NCI-H128 (cell line): ENCODE results near the gene LRMDA.

ENCODE experiments used
- DNase-seq: peaks from one replicate; lab custom pipeline; 2025; ENCODE audit not compliant: unreplicated experiment; lab: John Stamatoyannopoulos, UW

LRMDA gene

DNA sequence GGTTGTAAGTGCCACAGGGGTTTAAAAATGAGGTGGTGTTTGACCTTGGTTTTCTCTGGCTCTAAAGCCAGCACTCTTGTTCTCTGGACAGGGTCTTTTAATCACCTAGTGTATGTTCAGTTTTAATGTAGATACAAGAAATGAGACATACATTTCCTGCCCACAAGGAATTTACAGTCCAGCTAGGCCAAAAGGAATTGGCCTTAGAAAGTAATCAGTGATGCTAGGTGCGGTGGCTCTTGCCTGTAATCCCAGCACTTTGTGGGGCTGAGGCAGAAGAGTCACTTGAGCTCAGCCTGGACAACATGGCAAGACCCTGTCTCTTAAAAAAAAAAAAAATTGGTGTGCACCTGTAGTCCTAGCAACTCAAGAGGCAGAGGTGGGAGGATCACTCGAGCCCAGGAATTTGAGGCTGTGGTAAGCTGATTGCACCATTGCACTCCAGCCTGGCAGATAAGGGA lies 100.2 kb downstream of the LRMDA start:
- DNase-seq = no peak

GRCh38 chr10:75532253-75532924 lies 101.0 kb downstream of the LRMDA start:
- no peak for DNase-seq

- no peak for DNase-seq
Measured at GRCh38 chr10:75538144-75538543, 106.7 kb downstream of the LRMDA start.

DNA sequence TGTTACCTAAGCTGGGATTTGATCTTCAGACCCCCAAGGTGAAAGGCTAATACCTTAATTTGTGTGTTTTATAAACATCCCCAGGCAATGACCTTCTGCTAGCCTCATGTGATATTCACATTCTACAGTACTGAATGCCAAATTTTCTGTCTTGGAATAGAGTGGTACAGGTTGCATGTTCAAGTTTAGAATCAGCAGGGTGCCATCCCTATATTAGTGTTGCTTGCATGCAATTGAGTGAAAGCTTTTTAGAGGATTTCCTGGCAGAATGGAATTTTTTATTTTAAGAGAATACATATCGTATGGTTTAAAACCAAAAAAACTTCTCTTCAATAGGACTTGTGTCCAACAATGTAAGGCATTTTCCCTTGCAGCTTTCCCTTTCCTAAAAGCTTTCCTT lies 107.3 kb downstream of the LRMDA start:
- DNase-seq = no peak

DNA sequence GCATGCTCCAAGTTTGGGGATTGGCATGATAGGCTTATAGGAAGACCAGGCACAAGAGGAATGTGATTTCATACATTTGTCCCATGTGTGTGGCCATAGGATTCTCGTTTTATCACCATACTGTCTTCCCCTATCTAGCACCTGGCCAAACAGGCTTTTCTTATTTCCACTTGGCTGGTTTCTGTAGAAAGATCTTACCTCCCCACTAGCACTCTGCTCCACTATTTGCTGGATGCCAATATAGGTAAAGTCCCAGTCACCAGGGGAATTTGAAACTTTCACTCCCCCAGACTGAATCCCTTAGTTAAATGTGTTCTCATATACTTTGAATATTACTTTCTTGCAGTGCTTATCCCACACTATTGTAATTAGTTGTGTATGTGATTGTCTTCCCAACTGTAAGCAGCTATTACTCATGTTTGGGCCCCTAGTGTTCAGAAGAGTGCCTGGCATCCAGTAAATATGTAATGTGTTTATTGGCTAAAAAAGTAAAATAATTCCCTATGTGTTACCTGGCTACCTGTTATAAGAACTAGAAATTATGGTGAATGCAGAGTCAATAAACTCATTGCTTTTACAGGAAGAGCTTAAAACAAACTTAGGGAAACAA lies 109.0 kb downstream of the LRMDA start:
- no peak for DNase-seq

- DNase-seq = no peak
Measured at GRCh38 chr10:75540981-75541380, 109.6 kb downstream of the LRMDA start.

GRCh38 chr10:75541411-75541810 lies 110.0 kb downstream of the LRMDA start:
- DNase-seq = no peak

GRCh38 chr10:75542084-75542483 lies 110.7 kb downstream of the LRMDA start:
- DNase-seq = no peak

DNA sequence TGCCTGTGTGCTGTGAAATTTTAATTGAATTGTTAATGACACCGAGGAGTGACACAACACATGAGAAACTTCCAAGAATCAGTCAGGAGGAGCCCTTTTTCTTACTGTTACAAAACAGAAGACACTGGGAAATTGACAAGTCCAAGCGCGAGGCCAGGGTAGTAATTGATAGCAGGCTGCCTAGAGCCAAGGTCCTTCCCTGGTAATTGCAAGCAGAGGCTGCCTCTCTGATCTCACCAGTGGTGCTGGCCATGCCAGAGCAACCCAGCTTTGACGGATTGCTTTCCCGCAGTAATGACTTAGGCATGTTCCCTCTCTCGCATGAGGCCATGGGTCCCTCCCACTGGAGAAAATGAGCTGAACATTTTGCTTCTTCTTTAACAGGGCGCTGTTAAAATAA lies 111.5 kb downstream of the LRMDA start:
- DNase-seq = no peak

- no peak for DNase-seq
Measured at GRCh38 chr10:75544386-75544785, 113.0 kb downstream of the LRMDA start.

- DNase-seq = no peak
Measured at GRCh38 chr10:75544993-75545706, 113.7 kb downstream of the LRMDA start.

DNA sequence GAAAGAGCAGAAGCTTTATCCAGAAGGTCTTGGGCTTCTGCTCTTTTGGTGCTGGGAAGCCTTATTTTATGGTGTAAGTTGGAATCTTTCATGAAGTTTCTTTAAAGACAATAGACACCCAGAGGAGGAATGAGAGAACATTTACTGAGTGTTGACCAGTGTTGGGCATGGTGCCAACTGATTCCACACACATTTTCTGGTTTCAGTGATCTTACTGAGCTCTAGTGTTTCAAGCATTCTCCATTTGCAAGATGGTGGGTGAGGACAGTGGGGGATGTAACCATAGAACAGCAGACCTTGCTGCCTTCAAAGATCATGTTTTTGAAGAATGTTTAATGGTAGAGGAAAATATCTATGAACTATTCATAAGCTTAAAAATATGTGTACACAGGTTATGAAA lies 114.6 kb downstream of the LRMDA start:
- no peak for DNase-seq

- DNase-seq = no peak
Measured at GRCh38 chr10:75547391-75548298, 116.2 kb downstream of the LRMDA start.

DNA sequence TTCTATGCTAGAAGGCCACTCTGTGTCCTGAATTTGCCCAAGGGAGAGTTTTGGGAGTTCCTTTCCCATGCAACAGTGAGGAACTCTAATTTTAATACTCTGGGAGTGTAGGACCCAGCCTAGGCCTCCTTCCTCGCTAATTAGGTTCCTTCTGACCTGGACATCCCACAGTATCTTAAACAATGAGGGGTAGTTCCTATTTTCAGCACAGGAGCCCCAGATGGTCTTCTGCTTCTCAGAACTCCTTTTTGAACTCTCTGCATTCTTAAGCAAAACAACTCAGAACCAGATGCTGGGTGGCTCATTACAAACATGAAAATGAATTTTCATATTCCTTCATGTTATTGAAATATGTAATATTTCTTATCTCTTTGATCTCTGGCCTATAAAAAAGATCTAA lies 116.9 kb downstream of the LRMDA start:
- no peak for DNase-seq

DNA sequence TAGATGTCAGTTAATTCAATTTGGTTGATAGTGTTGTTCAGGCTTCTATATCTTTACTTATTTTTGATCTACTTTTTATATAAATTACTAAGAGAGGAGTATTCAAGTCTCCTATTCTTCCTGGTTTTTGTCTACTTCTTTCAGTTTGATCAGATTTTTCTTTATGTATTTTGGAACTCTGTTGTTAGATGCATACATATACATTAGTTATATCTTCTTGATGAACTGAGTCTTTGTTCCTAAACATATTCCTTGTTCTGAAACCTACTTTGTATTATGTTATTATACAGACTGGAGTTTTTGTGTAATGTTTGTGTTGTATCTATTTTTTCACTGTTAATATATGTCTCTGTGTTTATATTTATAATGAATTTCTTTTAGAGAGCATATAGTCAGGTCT lies 118.8 kb downstream of the LRMDA start:
- no peak for DNase-seq

DNA sequence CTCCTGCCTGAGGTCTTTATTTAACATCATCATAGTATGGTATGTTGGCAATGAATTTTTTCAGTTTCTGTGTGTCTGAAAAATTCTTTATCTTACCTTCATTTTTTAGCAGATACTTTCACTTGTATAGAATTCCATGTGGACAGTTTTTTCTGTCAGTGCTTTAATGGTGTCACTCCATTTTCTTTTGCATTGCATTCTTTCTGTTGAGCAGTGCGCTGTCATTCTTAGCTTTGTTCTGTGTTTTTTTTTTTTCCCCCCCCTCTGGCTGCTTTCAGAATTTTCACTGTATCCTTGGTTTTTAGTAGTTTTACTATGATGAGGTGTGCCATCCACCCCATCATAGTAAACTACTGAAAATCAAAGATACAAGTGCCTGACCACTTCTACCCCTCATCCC lies 120.7 kb downstream of the LRMDA start:
- no peak for DNase-seq

DNA sequence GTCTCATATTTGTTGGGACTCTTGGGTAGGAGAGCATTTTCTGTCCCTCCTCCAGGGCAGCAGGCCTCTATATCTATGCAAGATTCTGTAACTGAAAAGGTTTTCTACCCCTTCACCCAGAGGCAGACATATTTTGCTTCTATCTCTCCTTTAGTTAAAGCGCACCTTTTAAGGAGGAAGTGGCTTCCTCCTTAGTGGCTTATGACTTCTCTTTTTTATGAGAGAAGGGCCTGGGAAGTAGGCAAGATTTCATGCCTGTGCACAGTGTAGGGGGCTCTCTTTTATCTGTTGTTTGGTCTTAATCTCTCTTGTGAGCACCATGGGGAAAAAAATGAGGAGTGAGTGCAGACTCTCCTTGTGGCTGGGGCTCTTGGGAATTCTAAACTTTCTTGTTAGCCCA lies 122.1 kb downstream of the LRMDA start:
- no peak for DNase-seq

DNA sequence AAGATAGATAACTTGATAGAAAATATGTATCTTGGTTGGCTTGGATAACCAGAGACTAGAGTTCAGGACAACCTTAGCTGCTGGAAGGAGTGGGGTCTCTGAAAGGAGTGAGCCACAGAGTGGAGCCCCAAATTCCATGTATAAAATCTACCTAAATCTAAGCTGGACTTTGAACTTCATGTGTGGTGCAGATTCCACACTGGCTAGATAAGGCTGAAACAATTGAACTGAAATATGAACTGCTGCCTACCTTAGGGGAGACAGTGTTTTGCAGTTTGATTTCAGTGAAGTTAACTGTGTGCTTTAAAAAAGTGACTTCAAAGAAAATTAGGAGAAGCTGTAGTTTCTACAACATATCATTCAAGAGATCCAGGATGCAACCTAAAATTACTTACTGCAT lies 123.9 kb downstream of the LRMDA start:
- DNase-seq = no peak

DNA sequence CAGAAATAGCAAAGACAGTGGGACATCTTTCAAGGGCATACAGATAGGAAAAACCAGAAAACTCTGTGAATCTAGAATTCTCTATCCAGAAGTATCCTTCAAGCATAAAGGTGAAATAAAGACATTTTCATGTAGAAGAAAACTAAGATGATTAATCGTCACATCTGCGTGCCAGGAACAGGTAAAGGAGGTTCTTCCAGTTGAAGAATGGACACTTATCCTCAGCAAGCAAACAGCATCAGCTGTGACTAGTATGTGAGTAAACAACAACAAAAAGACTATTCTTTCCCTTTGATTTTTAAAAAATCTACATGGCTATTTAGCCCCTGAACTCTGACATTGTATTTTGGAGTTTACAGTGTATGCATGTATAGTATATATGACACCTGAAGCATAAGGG lies 124.9 kb downstream of the LRMDA start:
- DNase-seq = no peak

DNA sequence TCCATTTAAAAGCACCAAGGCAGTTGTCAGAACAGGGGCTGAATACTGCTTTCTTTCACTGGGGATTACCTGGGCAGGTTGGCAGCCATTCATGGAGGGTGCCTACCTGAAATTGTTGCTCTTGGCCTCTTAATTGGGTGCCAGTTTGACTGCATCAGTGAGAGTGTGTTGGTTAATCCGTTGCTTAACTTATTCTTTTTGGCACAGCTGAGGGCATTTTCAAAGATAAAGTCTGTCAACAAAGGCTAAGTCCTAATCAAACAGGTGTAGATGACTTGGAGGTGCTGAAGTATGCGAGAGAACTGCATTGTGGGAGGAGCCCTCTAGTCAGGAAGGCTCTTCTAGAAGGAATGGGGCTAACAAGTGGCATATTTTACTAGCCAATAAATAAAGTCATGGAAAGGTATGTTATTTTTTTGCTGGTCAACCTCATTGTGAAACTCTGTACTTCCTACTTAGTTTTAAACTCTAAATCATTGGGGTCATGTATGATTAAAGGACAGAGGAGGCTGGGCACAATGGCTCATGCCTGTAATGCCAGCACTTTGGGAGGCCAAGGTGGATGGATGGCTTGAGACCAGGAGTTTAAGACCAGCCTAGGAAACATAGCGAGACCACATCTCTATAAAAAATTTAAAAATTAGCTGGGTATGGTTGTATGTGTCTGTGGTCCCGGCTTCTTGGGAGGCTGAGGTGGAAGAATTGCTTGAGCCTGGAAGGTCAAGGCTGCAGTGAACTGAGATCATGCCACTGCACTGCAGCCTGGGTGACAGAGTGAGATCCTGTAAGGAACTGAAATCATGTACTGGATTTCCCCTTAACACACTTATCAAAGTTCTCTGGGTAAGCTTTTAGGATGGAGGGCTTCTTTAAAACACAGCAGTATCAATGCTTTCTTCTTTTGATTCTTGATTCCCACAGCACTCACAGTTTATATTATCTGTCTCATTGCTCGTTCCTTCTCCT lies 134.1 kb downstream of the LRMDA start:
- DNase-seq = no peak
